ENCODE data around the gene TMEM164.

DNA sequence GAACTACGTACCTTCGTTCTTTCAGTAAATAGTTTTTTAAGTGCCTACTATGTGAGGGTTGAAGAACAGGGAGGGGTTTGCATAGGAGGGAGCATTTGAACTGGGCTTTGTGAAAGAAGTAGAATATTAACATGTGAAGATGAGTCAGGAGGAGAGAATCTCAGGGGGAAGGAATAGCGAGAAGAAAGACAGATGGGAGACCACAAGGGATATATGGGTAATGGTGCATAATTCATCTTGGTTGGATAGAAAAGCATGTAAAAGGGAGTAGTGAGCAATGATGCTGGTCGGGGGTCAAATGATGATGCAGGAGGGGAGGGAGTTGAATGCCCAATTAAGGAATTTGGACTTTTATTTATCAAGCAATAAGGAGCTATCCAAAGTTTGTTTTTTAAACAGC is 52.7 kb downstream of the TMEM164 start:
- no peak for TF ChIP-seq EZH2 (IDR thresholded peaks at IDR 0.05; ENCODE audit: low read length)
- TF ChIP-seq, protein P1, sequence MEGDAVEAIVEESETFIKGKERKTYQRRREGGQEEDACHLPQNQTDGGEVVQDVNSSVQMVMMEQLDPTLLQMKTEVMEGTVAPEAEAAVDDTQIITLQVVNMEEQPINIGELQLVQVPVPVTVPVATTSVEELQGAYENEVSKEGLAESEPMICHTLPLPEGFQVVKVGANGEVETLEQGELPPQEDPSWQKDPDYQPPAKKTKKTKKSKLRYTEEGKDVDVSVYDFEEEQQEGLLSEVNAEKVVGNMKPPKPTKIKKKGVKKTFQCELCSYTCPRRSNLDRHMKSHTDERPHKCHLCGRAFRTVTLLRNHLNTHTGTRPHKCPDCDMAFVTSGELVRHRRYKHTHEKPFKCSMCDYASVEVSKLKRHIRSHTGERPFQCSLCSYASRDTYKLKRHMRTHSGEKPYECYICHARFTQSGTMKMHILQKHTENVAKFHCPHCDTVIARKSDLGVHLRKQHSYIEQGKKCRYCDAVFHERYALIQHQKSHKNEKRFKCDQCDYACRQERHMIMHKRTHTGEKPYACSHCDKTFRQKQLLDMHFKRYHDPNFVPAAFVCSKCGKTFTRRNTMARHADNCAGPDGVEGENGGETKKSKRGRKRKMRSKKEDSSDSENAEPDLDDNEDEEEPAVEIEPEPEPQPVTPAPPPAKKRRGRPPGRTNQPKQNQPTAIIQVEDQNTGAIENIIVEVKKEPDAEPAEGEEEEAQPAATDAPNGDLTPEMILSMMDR (optimal IDR thresholded peaks at IDR 0.05 in 1 of 3, IDR thresholded peaks at IDR 0.05 in 1 of 3, conservative IDR thresholded peaks at IDR 0.05 in 1 of 3; ENCODE audit: extremely low read depth in 1 of 3, insufficient read depth in 2 of 3, low read length in 3 of 3): no peak
